Right ventricle myocardium inferior (tissue), 1 donor: Measurements from ENCODE around the gene ZC3H18. TPM values are rescaled to one million over a fixed set of nuclear protein-coding genes. Genes with fewer than 3 reads are reported as not detected.

Experiments used
- ATAC-seq: fragments of 200-7000 bp; cut with Tn5 transposase; one replicate; pipeline ENCODE4 v1.9.1; 2020; ENCODE audit warnings: mild to moderate bottlenecking, moderate library complexity
- DNase-seq: peaks from one replicate; pipeline ENCODE4 v3.0.0; 2021; ENCODE audit errors: missing footprints
- intact Hi-C: fragments of 100-400 bp; cut with DNase I; formaldehyde crosslinking; loops from one replicate; pipeline ENCODE4 v1.11.0; 2022
- long read RNA-seq: library from polyadenylated mRNA; unstranded; transcript quantifications from one replicate; pipeline ENCODE4 v2.0.0, GENCODE V29; 2021
- total RNA-seq: library from RNA; stranded (reverse); fragmentation: NEBNext Ultra II Directional; extraction: Animal tissue kit (Norgen Biotek cat#: 25700); gene quantifications from one replicate; pipeline ENCODE4 v1.2.1, GENCODE V29; 2021
- donor health status: DM: no; HTN: yes; CAD: no; lungs with severe emphysema.

Gene ZC3H18
- 23.9 TPM for total RNA-seq
- long read RNA-seq, transcript ZC3H18-201 (18 exons, 3,729 nt), result major isoform, 8 of 19 reads
- long read RNA-seq, partial matches to known transcripts, result 5 of 19 reads
- long read RNA-seq, other reads (novel, unspliced or antisense), result 5 of 19 reads

DNA sequence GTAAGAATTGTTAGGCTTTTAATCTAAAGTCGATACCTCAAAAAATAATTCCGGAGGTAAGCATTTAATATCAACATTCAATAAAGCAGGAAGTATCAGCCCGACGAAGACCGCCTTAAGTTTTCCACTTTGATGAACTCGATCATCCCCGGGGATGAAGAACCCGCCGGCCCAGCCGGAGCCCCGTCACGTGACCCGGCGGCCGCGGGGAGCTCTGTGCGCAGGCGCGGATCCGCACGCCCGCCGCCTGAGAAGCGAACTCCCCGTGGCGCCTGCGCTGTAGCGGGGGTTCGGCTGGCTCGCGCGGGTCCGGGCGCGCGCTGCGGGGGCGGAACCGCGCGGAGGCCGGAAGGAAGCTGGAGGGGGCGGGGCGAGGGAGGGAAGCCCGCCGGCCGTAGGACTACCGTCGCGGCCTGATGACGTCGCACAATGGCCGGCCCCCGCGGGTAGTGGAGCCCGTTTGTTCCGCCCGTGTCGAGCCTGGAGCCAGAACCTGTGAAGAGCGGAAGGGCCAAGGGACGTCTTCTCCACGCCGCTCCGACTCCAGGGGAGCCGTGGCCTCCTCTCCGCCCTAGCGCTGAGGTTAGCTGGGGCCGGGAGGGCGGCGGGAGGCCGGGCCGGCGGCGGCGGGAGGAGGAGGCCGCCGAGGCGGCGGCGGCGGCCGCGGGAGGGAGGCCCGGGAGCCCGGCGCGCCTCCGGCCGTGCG lies at the start of gene ZC3H18:
TSS of gene ZC3H18 (plus strand) at position 419 of the 706 bp plus-strand sequence. CDS start 6,721 bp downstream, outside the sequence.
- intact Hi-C loops, result loop anchor here (1.0 kb wide), 1 partner anchor 93 kb away; the partner anchor contains the start of gene MVD
- peak; percentile 99 for ATAC-seq

GRCh38 chr16:88521674-88522073 lies 48.5 kb upstream of the ZC3H18 start:
- DNase-seq, result no peak
- no peak for ATAC-seq
- intact Hi-C loops, result no loop called here

More for the DNA sequence above, at the start of gene ZC3H18:
- DNase-seq, result peak; percentile 98

GRCh38 chr16:88522276-88522949 lies 47.8 kb upstream of the ZC3H18 start:
- DNase-seq, result no peak

GRCh38 chr16:88523309-88524161 lies 46.7 kb upstream of the ZC3H18 start:
- intact Hi-C loops, result no loop called here
- ATAC-seq (no peak), DNase-seq (no peak)

More at GRCh38 chr16:88522276-88522949, 47.8 kb upstream of the ZC3H18 start:
- intact Hi-C loops, result no loop called here
- ATAC-seq, result no peak

DNA sequence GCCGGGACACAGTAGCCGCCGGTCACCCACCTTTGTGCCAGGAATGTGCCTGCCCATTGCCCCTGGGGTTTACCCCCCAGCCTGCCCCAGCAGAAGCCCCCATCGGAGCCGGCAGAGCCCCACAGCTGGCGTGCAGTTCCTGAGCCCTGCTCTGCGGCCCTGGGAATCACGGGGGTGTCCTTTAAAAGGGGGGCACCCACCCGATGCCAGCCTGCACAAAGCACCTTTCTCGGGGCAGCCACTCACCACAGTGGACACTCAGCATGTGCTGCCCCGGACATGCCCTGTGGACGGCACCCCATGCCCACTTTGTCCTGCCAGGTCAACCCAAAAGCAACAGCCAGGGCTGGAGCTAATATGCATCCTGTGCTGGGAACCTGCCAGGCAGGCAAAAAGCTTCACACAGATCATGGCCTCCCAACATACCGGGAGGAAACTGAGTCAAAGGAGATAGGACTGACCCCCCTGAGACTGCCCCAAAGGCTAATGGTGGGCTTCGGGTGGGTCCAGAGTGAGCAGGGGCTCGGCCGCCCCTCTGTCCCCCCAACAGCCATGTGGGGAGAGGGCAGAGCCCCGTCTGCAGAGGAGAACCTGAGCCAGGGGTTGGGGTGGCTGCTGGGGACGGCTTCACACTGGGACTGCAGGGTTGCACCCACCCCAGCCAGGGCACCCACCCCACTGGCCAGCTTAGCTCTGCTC lies 45.8 kb upstream of the ZC3H18 start:
- DNase-seq (no peak), ATAC-seq (no peak)
- intact Hi-C loops, result no loop called here

DNA sequence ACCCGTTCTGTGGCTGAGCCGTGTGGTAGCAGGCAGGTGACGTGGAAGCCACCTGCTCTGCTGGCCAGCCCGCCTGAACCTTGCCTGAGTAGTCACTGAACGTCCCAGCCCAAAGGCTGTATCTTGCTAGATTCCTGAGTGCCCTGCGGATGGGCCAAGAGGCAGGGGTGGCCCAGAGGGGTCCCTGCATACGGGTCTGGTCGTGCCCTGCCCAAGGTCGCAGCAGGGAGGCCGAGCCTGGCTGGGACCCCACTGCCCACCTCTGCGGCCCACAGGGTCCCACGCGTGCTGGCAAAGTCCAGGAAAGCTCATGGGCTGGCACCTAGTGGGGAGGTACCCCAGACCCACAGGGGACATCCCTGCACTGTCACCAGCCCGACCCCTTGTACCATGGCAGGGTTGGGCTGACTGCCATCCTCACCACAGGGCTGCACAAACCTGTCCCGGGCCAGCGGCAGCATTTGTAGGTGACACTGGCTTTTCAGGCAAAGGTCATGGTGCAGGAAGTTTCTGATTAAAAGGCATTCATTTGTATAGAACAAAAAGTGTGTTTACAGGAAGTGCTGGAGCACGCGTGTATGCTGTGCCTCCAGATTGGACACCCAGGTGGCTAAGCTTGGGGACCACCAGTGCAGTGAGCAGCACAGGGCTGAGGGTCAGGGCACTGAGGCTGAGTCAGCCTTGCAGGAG lies 45.1 kb upstream of the ZC3H18 start:
- ATAC-seq (no peak), DNase-seq (no peak)
- intact Hi-C loops, result no loop called here

DNA sequence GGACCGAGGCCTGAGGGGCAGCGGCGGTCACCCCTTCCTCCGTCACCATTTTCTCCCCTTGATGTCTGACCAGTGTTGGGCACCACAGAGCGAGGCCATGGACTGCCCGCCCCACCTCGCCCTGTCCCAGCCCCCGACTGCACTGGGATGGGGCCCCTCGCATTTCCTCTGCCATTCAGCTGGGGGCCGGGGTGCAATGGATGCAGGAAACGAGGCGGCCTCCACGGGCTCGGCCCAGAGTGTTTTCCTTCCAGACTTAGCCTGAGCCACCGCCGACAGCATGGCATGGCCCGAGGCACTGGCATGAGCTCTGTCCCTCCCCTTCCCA lies 44.6 kb upstream of the ZC3H18 start:
- no peak for DNase-seq
- intact Hi-C loops, result no loop called here

GRCh38 chr16:88526008-88526905 lies 43.9 kb upstream of the ZC3H18 start:
- peak; percentile 65 for DNase-seq
- ATAC-seq, result no peak
- intact Hi-C loops, result no loop called here

More for the DNA sequence above, 44.6 kb upstream of the ZC3H18 start:
- ATAC-seq, result no peak

DNA sequence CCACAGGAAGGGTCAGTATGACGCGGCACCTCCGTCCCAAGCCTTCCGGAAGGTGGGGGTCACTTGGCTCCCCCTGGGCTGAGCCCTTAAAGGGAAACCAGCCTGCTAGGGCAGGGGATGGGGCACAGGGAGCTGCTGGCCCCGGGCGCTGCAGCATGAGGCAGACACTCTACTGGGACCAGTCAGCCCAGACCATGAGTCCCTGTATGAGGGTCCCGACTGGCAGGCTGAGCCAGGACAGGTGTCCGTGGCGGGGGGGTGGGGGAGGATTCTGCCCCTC lies 43.4 kb upstream of the ZC3H18 start:
- ATAC-seq, result peak; percentile 6

GRCh38 chr16:88527186-88527936 lies 42.8 kb upstream of the ZC3H18 start:
- ATAC-seq (peak; percentile 67), DNase-seq (peak; percentile 78)
- intact Hi-C loops, result loop anchor here (1.0 kb wide), 1 partner anchor 84 kb away; no protein-coding TSS in a partner anchor

More for the DNA sequence above, 43.4 kb upstream of the ZC3H18 start:
- DNase-seq, result no peak
- intact Hi-C loops, result loop anchor here (1.0 kb wide), 1 partner anchor 84 kb away; no protein-coding TSS in a partner anchor

DNA sequence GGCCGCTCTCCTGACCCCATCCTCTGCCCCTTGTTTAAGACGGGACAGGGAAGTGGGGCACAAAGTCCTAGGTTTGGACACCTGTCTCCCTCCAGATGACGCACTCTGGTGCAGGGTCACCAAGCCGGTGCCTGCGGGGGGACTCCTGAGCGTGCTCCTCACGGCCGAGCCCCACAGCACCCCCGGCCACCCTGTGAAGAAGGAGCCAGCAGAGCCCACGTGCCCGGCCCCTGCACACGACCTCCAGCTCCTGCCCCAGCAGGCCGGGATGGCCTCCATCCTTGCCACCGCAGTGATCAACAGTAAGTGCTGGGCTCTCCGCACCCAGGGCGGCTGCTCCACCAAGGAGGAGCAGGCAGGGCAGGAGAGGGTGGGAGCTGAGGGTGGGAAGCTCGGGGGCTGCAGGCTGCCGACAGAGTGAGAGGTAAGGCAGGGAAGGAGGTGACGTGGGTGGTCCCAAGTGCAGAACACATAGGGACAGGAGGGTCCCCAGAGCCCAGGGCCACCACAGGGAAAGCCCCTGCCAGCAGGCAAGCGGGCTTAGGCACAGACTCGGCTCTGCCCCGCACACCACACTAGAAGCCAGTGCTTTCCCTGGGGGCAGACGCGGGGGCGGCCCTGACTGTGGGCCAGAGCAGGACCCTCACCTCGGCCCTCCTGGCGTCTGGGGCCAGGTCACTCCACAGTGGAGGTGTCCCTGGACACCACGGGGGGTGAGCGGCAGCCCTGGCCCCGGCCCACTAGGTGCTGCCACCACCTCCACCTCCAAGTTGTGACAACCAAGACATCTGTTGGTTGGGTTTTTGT lies 42.1 kb upstream of the ZC3H18 start:
- DNase-seq (peak; percentile 71), ATAC-seq (no peak)
- intact Hi-C loops, result loop anchor here (1.0 kb wide), 1 partner anchor 85 kb away; no protein-coding TSS in a partner anchor

GRCh38 chr16:88528902-88529318 lies 41.3 kb upstream of the ZC3H18 start:
- intact Hi-C loops, result no loop called here
- ATAC-seq (no peak), DNase-seq (peak; percentile 60)

DNA sequence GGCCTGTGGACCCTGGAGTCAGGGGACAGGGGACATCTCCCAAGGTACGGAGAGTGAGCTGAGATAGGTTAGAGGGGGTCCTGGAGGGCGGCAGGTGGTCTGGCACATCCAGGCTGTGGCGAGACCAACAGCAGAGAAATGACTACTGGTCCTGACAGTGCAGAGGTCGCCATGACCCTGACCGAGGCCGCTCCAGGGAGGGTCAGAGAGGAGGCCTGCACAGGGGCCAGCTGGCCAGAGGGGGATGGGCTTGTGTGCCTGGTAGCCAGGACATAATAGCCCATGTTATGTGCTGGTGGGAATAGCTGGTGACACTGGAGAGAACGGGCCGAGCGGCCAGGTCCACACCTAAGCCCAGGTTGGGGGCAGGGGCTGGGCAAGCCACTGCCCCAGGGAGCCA lies 40.6 kb upstream of the ZC3H18 start:
- peak; percentile 28 for DNase-seq
- no peak for ATAC-seq
- intact Hi-C loops, result no loop called here

GRCh38 chr16:88530051-88530857 lies 39.9 kb upstream of the ZC3H18 start:
- ATAC-seq, result no peak
- intact Hi-C loops, result no loop called here
- peak; percentile 64 for DNase-seq

- no peak for ATAC-seq
- peak; percentile 33 for DNase-seq
- intact Hi-C loops, result no loop called here
Observed at GRCh38 chr16:88530858-88531203, 39.4 kb upstream of the ZC3H18 start.
